ENCODE results near the gene THAP4. TPM values are rescaled to one million over a fixed set of nuclear protein-coding genes. Genes with fewer than 3 reads are reported as not detected.

THAP4 gene
- total and polyA plus RNA-seq, 2 of the 4 experiments (the other 2 are of a cell fraction), result 33.9 to 55.1 TPM

- no TSS peak for BruUV-seq (replicated peaks)
Observed at GRCh38 chr2:241652722-241653121, 15.8 kb upstream of the THAP4 start.

More at GRCh38 chr2:241652722-241653121, 15.8 kb upstream of the THAP4 start:
- ChIA-PET CTCF (no interaction called here), POLR2A (ENCODE audit: unreplicated experiment) (no interaction called here)
- Histone ChIP-seq H3K4ac (ENCODE audit: low read depth, low read length) (no peak overlapping the region), H3K56ac (ENCODE audit: extremely low read depth, insufficient read depth, low read length) (no peak overlapping the region), H2BK5ac (ENCODE audit: low read depth, low read length, poor library complexity, severe bottlenecking) (no peak overlapping the region), H4K8ac (ENCODE audit: low read depth in 2 of 2, low read length in 2 of 2) (no peak overlapping the region), H3K27ac (ENCODE audit: insufficient read depth, low read length) (no peak overlapping the region), H3K23ac (ENCODE audit: low read depth, low read length) (no peak overlapping the region), H2AFZ (replicated peaks; ENCODE audit: low read length, poor library complexity) (no peak overlapping the region), H2BK120ac (ENCODE audit: low read depth, low read length) (no peak overlapping the region), H4K91ac (ENCODE audit: insufficient read depth, low read depth, low read length) (no peak overlapping the region), H3K4me3 (ENCODE audit: insufficient read depth, low read depth, low read length) (no peak overlapping the region), H3K14ac (replicated peaks; ENCODE audit: low read depth, low read length) (no peak overlapping the region), H3K9me1 (ENCODE audit: insufficient read depth, low read length) (peaks cover 7% of the 10 kb centered on the region), H2BK15ac (ENCODE audit: low read depth, low read length) (no peak overlapping the region), H3K36me3 (ENCODE audit: control insufficient read depth, insufficient read depth, low read length) (peaks cover 46% of the 10 kb centered on the region), H3K4me2 (ENCODE audit: low read depth, low read length) (no peak overlapping the region), H3K9me3 (ENCODE audit: control insufficient read depth, insufficient read depth, low read length) (no peaks in the 10 kb centered on the region), H3K79me1 (ENCODE audit: low read depth in 1 of 2, low read length in 2 of 2) (peaks cover 30 to 53% of the 10 kb centered on the region in 2 experiments), H3K27me3 (ENCODE audit: control insufficient read depth, insufficient read depth, low read length) (no peaks in the 10 kb centered on the region), H3K9ac (ENCODE audit: low read depth, low read length) (no peak overlapping the region), H2BK20ac (ENCODE audit: low read depth, low read length) (no peak overlapping the region), H3K18ac (ENCODE audit: low read depth, low read length) (no peak overlapping the region), H3K4me1 (ENCODE audit: control insufficient read depth, insufficient read depth, low read length) (no peaks in the 10 kb centered on the region), H2AK5ac (ENCODE audit: low read depth, low read length) (no peak overlapping the region), H4K20me1 (ENCODE audit: insufficient read depth, low read length) (peaks cover 38% of the 10 kb centered on the region), H2AK9ac (replicated peaks; ENCODE audit: low read depth, low read length, poor library complexity) (no peak overlapping the region), H4K5ac (ENCODE audit: low read depth, low read length) (no peak overlapping the region)
- TF ChIP-seq ELK1 (IDR thresholded peaks at IDR 0.05; ENCODE audit: borderline replicate concordance, low read depth, low read length) (no peak), USF2 (IDR thresholded peaks at IDR 0.05; ENCODE audit: low read depth, low read length) (no peak), CTCF (conservative IDR thresholded peaks at IDR 0.05; ENCODE audit: low read depth, low read length) (no peak)
- DNase-seq, result no peak
- dilution Hi-C loops (cut with HindIII; ENCODE audit: low sequenced_read_pairs, unreplicated experiment) (no loop called here), intact Hi-C loops (cut with micrococcal nuclease) (no loop called here), in situ Hi-C loops (cut with MboI; ENCODE audit: low sequenced_read_pairs) (loop anchor here (25.0 kb wide), 1 partner anchor 790 kb away; the partner anchor contains the start of gene AGXT)
- WGBS, 2 experiments (ENCODE audit: extremely low coverage in 2 of 2, insufficient read length in 1 of 2), result 98% methylated on average over 6 of the region's 9 CpGs; no CpG with 5 or more reads in 1 of the 2 experiments
- ATAC-seq (ENCODE audit: low read depth), result no peak
